GM08714 (cell line): ENCODE results near the gene SYCP1.
"Not testable (repeated sequence)": the region's sequence is repeated elsewhere in the genome, so short reads cannot be mapped to it uniquely, and the experiment has no call there.

Experiments used
- H3K4me3 ChIP-seq: fragments of 200-500 bp; sonication (Bioruptor generic); 2 replicates; pipeline ENCODE4 v1.5.1; 2014; ENCODE audit warnings: mild to moderate bottlenecking, low read length, inconsistent platforms
- ZNF274 ChIP-seq: IDR thresholded peaks from 2 replicates; pipeline ENCODE4 v1.6.1; 2012; ENCODE audit warnings: mild to moderate bottlenecking, low read depth, low read length

SYCP1 gene

GRCh38 chr1:114903480-114903879 is 48.8 kb downstream of the SYCP1 start:
- no peak overlapping the region for H3K4me3 ChIP-seq

GRCh38 chr1:114915720-114916119 is 61.1 kb downstream of the SYCP1 start:
- H3K4me3 ChIP-seq = not testable (repeated sequence)

More at GRCh38 chr1:114903480-114903879, 48.8 kb downstream of the SYCP1 start:
- no peak for TF ChIP-seq ZNF274

- no peak for TF ChIP-seq ZNF274
- H3K4me3 ChIP-seq = no peak overlapping the region
These were observed 71.9 kb downstream of the SYCP1 start for GRCh38 chr1:114926607-114927006.

- TF ChIP-seq ZNF274 = no peak
- no peak overlapping the region for H3K4me3 ChIP-seq
These were observed 72.7 kb downstream of the SYCP1 start for GRCh38 chr1:114927401-114927800.

GRCh38 chr1:114956570-114956969 is 101.9 kb downstream of the SYCP1 start:
- no peak for TF ChIP-seq ZNF274
- H3K4me3 ChIP-seq = no peak overlapping the region

- no peak overlapping the region for H3K4me3 ChIP-seq
- no peak for TF ChIP-seq ZNF274
These were observed 104.8 kb downstream of the SYCP1 start for GRCh38 chr1:114959423-114959822.

DNA sequence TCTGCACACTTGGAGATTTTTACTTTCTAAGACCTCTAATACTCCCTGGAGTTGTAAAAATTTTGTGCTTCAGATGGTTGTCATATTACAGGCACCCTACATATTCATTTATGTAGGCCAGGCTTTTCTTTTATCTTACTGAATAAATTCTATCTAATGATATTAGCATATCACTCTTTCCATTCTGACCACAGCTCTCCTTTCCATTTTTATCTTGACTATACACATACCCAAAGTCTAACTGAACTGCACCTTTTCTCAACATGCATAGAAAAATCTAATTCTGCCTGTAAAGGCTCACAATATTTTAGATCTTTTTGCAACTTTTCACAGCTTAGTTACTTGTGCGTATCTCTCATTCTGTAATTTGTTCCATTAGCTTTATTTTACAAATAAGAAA is 122.2 kb downstream of the SYCP1 start:
- no peak overlapping the region for H3K4me3 ChIP-seq
- TF ChIP-seq ZNF274 = no peak

DNA sequence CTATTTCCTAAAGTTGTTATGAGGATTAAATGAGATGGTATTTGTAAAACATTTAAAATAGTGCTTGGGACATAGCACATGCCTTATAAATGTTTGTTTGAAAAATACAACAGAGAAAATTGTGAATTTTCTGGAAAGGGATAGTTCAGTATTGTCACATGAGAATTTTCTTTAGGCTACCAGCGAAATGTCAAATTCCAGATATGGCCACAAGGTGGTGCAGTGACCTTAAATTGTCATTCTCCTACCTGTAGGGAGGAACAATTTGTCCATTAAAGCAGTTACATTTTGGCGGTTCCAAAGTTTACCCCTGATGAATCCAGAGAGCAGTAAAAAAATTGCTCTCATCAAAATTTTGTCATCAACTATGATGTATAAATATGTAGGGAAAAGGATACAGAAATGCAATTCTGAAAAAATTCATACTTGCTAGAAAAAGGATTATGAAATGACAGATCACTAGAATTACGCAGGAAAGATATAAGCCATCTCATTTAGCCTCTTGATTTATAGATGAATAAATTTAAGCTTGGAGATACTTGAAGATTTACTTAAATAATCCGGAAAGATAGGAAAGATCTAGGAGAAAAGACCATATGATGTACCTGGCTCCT is 124.7 kb downstream of the SYCP1 start:
- H3K4me3 ChIP-seq = no peak overlapping the region
- TF ChIP-seq ZNF274 = no peak

DNA sequence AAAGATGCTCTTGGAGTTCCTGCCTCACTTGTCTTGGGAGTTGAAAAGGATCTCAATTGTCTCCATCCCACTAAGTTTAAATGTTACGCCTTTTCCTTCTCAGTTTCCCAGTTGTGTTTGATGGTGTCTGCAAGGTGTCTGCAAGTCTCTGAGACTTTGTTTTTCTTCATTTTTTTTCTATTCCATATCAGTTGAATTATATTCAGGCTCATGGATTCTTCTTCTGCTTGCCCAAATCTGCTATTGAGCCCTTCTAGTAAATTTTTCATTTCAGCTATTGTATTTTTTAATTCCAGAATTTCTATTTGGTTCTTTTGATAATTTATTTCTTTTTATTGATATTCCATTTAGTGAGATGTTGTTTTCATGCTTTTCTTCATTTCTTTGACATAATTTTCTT is 127.6 kb downstream of the SYCP1 start:
- TF ChIP-seq ZNF274 = no peak
- H3K4me3 ChIP-seq = no peak overlapping the region

DNA sequence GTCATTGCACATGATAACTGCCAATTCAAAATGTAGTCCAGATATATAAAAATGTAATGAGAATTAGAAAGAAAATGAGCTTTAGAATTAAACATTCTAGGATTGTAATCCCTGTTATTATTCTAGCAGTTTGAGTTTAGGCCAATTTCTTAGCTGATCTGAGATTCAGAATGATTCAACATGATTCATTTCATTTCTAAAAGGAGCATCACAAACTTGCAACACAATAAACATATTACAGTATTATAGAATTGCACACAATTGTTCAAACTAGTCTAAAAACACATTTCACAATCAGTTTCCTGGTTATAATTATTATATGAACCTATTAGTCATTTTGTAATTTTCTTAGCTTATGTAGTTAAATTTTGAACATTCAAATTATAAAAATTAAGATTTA is 131.6 kb downstream of the SYCP1 start:
- TF ChIP-seq ZNF274 = no peak
- H3K4me3 ChIP-seq = no peak overlapping the region

DNA sequence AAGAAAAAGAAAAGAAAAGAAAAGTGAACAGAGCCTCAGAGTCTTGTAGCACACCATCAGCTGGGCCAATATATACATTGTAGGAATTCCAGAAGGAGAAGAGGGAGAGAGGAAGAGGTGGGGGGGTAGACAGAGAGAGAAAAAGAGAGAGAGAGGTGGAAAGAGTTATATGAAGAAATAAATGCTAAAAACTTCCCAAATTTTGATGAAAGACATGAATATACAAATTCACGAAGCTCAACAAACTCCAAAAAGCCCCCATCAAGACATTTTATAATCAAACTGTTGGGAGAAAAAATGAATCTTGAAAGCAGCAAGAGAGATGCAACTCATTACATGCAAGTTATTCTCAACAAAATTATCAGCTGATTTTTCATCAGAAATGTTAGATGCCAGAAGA is 133.4 kb downstream of the SYCP1 start:
- H3K4me3 ChIP-seq = no peak overlapping the region
- TF ChIP-seq ZNF274 = no peak

GRCh38 chr1:114997510-114998289 is 143.0 kb downstream of the SYCP1 start:
- H3K4me3 ChIP-seq = no peak overlapping the region
- no peak for TF ChIP-seq ZNF274

DNA sequence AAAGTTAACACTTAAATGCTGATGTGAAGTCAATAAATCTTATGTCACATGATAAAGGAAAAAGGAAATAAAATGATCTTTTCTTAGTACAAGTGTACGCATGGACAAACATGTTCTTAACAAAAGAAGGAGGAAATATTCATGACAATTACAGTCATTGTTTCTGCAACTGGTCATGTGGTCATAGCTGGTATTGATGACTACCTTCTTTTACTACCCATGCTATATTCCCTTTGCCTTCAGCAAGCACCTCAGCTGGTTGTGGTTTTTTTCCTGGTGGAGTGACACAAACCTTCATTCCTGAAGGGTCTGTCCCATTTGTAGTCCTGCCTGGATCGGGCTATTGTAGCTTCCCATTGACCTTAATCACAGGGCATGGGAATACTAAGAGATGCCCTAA is 151.5 kb downstream of the SYCP1 start:
- TF ChIP-seq ZNF274 = no peak
- no peak overlapping the region for H3K4me3 ChIP-seq

DNA sequence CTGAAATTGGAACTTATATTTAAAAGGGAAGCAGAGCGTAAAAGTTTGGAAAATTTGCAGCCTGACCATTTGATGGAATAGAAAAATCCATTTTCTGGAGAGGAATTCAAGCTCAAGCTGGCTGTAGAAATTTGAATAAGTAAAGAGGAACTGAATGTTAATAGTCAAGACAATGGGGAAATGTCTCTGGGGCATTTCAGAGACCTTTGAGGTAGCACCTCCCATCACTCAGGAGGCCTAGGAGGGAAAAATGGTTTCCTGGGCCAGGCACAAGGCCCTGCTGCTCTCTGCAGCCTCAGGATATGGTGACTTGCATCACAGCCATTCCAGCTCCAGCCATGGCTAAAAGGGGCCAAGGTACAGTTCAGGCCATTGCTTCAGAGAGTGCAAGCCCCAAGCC is 157.3 kb downstream of the SYCP1 start:
- H3K4me3 ChIP-seq = no peak overlapping the region
- TF ChIP-seq ZNF274 = no peak

GRCh38 chr1:115012434-115012833 is 157.8 kb downstream of the SYCP1 start:
- H3K4me3 ChIP-seq = no peak overlapping the region
- no peak for TF ChIP-seq ZNF274
